Fibroblast of lung (primary cell): ENCODE measurements around the gene PKD1L1. TPM values are rescaled to one million over a fixed set of nuclear protein-coding genes. Genes with fewer than 3 reads are reported as not detected.
"Not testable (repeated sequence)": the region's sequence is repeated elsewhere in the genome, so short reads cannot be mapped to it uniquely, and the experiment has no call there.

Source experiments
- DNase-seq, 2 donors: peaks; one replicate each; pipeline versions ENCODE4 v3.0.0 to v3.0.0-alpha.2; 2010; ENCODE audit warnings: low read depth in 2 of 2
- H2AFZ ChIP-seq: 2 replicates; pipeline ENCODE4 v1.5.1; 2012; ENCODE audit warnings: low read length, control low read depth, inconsistent platforms
- H3K27ac ChIP-seq: 2 replicates; pipeline ENCODE4 v1.5.1; 2011; ENCODE audit warnings: low read length, control low read depth; ENCODE audit not compliant: insufficient read depth
- H3K27me3 ChIP-seq: 2 replicates; pipeline ENCODE4 v1.5.1; 2011; ENCODE audit warnings: mild to moderate bottlenecking, low read length; ENCODE audit not compliant: control insufficient read depth, insufficient read depth
- H3K36me3 ChIP-seq: 2 replicates; pipeline ENCODE4 v1.5.1; 2011; ENCODE audit warnings: low read length; ENCODE audit not compliant: control insufficient read depth, insufficient read depth
- H3K4me1 ChIP-seq: 2 replicates; pipeline ENCODE4 v1.5.1; 2011; ENCODE audit warnings: low read length; ENCODE audit not compliant: control insufficient read depth, insufficient read depth; ENCODE audit errors: extremely low read depth
- H3K4me2 ChIP-seq: 2 replicates; pipeline ENCODE4 v1.5.1; 2011; ENCODE audit warnings: low read length, control low read depth; ENCODE audit not compliant: insufficient read depth; ENCODE audit errors: extremely low read depth
- H3K4me3 ChIP-seq, 4 experiments: fragments of 200-600 bp in 1 of 4; sonication (generic) in 1 of 4; replicated peaks in 1 of 4; 2 replicates each; pipeline ENCODE4 v1.5.1; 2011 to 2016; ENCODE audit warnings: low read length in 4 of 4, low read depth in 3 of 4, mild to moderate bottlenecking in 3 of 4, control low read depth in 2 of 4, inconsistent platforms in 1 of 4, mixed read lengths in 1 of 4; ENCODE audit not compliant: insufficient read depth in 1 of 4; ENCODE audit errors: control extremely low read depth in 1 of 4
- H3K79me2 ChIP-seq: 2 replicates; pipeline ENCODE4 v1.5.1; 2012; ENCODE audit warnings: mild to moderate bottlenecking, low read length, inconsistent platforms; ENCODE audit not compliant: control insufficient read depth, insufficient read depth
- H3K9ac ChIP-seq: 2 replicates; pipeline ENCODE4 v1.5.1; 2011; ENCODE audit warnings: mild to moderate bottlenecking, low read length, control low read depth; ENCODE audit not compliant: insufficient read depth
- H3K9me3 ChIP-seq: 2 replicates; pipeline ENCODE4 v1.5.1; 2012; ENCODE audit warnings: low read depth, low read length; ENCODE audit not compliant: control insufficient read depth, insufficient read depth
- H4K20me1 ChIP-seq: 2 replicates; pipeline ENCODE4 v1.5.1; 2011; ENCODE audit warnings: low read length; ENCODE audit not compliant: control insufficient read depth, insufficient read depth; ENCODE audit errors: extremely low read depth
- CTCF ChIP-seq, 2 donors: IDR thresholded peaks in 1 of 2; conservative IDR thresholded peaks in 1 of 2; 1 replicate in 1 of 2; 2 replicates in 1 of 2; pipeline ENCODE4 v1.5.1; 2011 to 2012; ENCODE audit warnings: low read length in 2 of 2, control low read depth in 1 of 2, inconsistent platforms in 1 of 2, low read depth in 1 of 2, mild to moderate bottlenecking in 1 of 2
- EZH2 ChIP-seq: IDR thresholded peaks from 2 replicates; pipeline ENCODE4 v1.5.1; 2012; ENCODE audit warnings: low read length, control low read depth, mild to moderate bottlenecking; ENCODE audit errors: missing control alignments
- polyA plus RNA-seq, 2 donors: library from polyadenylated mRNA; depleted of rRNA in 1 of 2; stranded (reverse) in 1 of 2; unstranded in 1 of 2; fragments of >200 nt; gene quantifications; 2 replicates each; pipeline ENCODE4 v1.2.1, GENCODE V29; 2011 to 2012; ENCODE audit warnings: missing spikeins in 1 of 2
- total RNA-seq: library from RNA; depleted of rRNA; stranded (reverse); fragments of >200 nt; gene quantifications from 2 replicates; pipeline ENCODE4 v1.2.1, GENCODE V29; 2014

The PKD1L1 gene
- total and polyA plus RNA-seq, 2 donors (not counting 1 experiment from before 2014, with no cell fraction given) = under 0.01 to 0.12 TPM

- Histone ChIP-seq H3K36me3 (no peaks in the 10 kb centered on the region), H3K27ac (no peak overlapping the region), H3K9ac (no peak overlapping the region), H2AFZ (peak overlapping the region; percentile 98), H3K9me3 (no peaks in the 10 kb centered on the region), H4K20me1 (no peaks in the 10 kb centered on the region), H3K27me3 (no peaks in the 10 kb centered on the region), H3K4me3 (peak overlapping the region in 1 of 4 experiments; percentile 54), H3K4me1 (peaks cover 3% of the 10 kb centered on the region), H3K79me2 (no peaks in the 10 kb centered on the region), H3K4me2 (no peak overlapping the region)
- TF ChIP-seq CTCF (conservative IDR thresholded peaks at IDR 0.05 in 1 of 2, IDR thresholded peaks at IDR 0.05 in 1 of 2; ENCODE audit: low read depth in 1 of 2, low read length in 2 of 2) (no peak), EZH2 (no peak)
- no peak for DNase-seq
Measured at GRCh38 chr7:47991270-47991669, 43.0 kb upstream of the PKD1L1 start.

DNA sequence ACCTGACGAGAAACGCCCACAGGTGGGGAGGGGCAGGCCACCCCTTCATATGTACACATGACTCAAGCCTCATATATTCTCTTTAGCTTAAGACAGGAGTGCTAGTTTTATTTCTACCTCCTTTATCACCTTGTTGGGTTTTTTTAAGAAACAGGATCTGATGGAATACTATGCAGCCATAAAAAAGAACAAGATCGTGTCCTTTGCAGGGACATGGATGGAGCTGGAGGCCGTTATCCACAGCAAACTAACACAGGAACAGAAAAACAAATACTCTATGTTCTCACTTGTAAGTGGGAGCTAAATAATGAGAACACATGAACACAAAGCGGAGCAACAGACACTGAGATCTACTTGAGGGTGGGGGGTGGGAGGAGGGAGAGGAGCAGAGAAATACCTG is 42.3 kb upstream of the PKD1L1 start:
- no peaks in the 10 kb centered on the region for H3K9me3 ChIP-seq
- H3K4me1 ChIP-seq = peaks cover 3% of the 10 kb centered on the region
- H3K36me3 ChIP-seq = no peaks in the 10 kb centered on the region
- no peaks in the 10 kb centered on the region for H4K20me1 ChIP-seq
- H3K4me3 ChIP-seq = no peak overlapping the region
- no peak for TF ChIP-seq EZH2
- no peak for TF ChIP-seq CTCF (conservative IDR thresholded peaks at IDR 0.05 in 1 of 2, IDR thresholded peaks at IDR 0.05 in 1 of 2; ENCODE audit: low read depth in 1 of 2, low read length in 2 of 2)
- no peaks in the 10 kb centered on the region for H3K27me3 ChIP-seq
- no peak for DNase-seq
- H2AFZ ChIP-seq = no peak overlapping the region
- H3K4me2 ChIP-seq = no peak overlapping the region
- no peak overlapping the region for H3K9ac ChIP-seq
- no peak overlapping the region for H3K27ac ChIP-seq
- H3K79me2 ChIP-seq = no peaks in the 10 kb centered on the region

- H3K36me3 ChIP-seq, H3K4me2 ChIP-seq, H3K4me3 ChIP-seq, H3K27ac ChIP-seq, H2AFZ ChIP-seq, H3K9ac ChIP-seq, H4K20me1 ChIP-seq, H3K4me1 ChIP-seq, H3K9me3 ChIP-seq, H3K27me3 ChIP-seq, H3K79me2 ChIP-seq, DNase-seq: not testable (repeated sequence)
Measured at GRCh38 chr7:47989607-47990400, 41.5 kb upstream of the PKD1L1 start.
